Endometrial microvascular endothelial cells (primary cell): ENCODE results near the gene TMEM243. TPM values are rescaled to one million over a fixed set of nuclear protein-coding genes. Genes with fewer than 3 reads are reported as not detected.
"Not testable (repeated sequence)": the region's sequence is repeated elsewhere in the genome, so short reads cannot be mapped to it uniquely, and the experiment has no call there.

Experiments
- in situ Hi-C: cut with HindIII; loops from 2 replicates; pipeline ENCODE4 v1.10.0; 2017; ENCODE audit warnings: low sequenced_read_pairs, low pct_unique_long_range_greater_than_20kb; ENCODE audit errors: inconsistent ontology term
- total RNA-seq: library from RNA; depleted of rRNA; stranded (reverse); fragments of >200 nt; gene quantifications from one replicate; pipeline ENCODE4 v1.2.3, GENCODE V29; 2015; ENCODE audit errors: inconsistent ontology term

TMEM243 gene, protein sequence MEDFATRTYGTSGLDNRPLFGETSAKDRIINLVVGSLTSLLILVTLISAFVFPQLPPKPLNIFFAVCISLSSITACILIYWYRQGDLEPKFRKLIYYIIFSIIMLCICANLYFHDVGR
- 29.2 TPM for total RNA-seq

- in situ Hi-C loops: no loop called here
Measured at GRCh38 chr7:87219545-87220025, at the start of gene TMEM243. Gene TMEM243, minus strand, starts transcription at chr7:87219732. Its CDS starts 229 bp downstream, at chr7:87219503.

DNA sequence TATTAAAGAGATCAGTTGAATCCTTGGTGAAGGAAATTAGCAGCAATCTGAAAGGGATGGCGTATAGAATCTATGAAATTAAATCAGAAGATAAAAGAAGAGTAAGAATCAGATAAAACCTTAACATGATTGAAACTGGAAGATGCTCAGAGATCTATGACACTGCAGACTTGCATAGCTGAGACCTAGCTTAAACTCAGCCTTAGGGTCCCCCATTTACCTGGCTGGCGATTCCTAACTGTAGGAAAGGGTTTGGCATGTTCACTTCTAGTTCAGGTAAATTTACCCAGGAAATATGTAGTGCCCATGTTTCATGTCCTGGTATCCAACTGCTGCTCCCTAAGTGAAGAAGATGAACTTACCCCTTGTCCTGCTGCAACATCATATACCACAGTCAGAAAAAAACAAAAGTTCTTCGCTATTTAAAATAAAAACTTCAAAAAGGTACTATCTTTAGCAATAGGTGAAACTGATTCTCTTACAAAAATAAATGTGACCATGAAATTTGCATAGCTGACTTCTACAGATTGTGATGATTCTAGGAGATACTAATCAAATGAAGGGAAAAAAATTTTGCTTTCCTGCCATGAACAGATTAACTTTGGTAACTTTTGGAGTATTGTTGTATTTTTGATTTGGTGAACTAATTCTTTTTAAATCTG, 47.8 kb upstream of the TMEM243 start:
- in situ Hi-C loops: no loop called here

DNA sequence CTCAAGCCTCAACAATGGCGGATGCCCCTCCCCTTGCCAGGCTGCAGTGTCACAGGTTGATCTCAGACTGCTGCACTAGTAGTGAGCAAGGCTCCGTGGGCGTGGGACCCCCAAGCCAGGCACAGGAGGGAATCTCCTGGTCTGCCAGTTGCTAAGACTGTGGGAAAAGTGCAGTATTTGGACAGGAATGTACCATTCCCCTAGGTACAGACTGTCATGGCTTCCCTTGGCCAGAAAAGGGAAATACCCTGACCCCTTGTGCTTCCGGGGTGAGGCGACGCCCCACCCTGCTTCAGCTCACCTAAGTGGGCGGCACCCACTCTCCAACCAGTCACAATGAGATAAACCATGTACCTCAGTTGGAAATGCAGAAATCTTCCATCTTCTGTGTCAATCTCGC, 44.0 kb upstream of the TMEM243 start:
- in situ Hi-C loops: no loop called here

DNA sequence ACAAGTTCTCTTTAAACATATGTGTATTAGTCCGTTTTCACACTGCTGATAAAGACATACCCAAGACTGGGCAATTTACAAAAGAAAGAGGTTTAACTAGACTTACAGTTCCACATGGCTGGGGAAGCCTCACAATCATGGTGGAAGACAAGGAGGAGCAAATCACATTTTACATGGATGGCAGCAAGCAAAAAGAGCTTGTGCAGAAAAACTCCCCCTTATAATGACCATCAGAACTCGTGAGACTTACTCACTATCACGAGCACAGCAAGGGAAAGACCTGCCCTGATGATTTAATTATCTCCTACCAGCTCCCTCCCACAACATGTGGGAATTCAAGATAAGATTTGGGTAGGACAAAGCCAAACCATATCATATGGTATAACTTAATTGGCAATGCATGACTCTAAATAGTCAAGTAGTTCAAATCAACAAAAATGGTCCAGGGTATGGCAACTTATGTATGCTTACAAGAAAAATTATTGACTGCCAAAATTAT, 34.1 kb upstream of the TMEM243 start:
- in situ Hi-C loops: no loop called here

DNA sequence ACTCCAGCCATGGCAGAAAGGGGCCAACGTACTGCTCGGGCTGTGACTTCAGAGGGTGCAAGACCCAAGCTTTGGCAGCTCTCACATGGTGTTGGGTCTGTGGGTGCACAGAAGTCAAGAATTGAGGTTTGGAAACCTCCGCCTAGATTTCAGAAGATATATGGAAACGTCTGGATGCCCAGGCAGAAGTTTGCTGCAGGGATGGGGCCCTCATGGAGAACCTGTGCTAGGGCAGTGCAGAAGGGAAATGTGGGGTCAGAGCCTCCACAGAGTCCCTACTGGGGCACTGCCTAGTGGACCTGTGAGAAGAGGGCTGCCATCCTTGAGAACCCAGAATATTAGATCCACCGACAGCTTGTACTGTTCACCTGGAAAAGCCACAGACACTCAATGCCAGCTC, 26.1 kb upstream of the TMEM243 start:
- in situ Hi-C loops: not testable (repeated sequence)

- in situ Hi-C loops: not testable (repeated sequence)
Measured at GRCh38 chr7:87238464-87239051, 19.0 kb upstream of the TMEM243 start.

DNA sequence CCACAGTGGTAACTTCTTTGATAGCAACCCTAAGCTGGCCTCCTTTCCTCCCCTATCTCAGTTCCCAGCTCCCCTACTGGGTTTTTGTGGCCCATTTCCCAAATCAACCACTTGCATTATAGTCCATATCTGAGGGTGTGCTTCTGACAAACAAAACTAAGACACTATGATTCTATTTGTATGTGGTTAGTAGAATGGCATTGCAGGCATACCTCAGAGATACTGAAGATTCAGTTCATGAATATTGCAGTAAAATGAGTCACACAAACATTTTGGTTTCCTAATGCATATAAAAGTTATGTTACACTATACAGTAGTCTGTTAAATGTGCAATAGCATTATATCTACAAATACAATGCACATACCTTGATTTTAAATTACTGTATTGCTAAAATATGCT, 15.4 kb upstream of the TMEM243 start:
- in situ Hi-C loops: no loop called here

- in situ Hi-C loops: no loop called here
Measured at GRCh38 chr7:87231711-87232110, 12.2 kb upstream of the TMEM243 start.

DNA sequence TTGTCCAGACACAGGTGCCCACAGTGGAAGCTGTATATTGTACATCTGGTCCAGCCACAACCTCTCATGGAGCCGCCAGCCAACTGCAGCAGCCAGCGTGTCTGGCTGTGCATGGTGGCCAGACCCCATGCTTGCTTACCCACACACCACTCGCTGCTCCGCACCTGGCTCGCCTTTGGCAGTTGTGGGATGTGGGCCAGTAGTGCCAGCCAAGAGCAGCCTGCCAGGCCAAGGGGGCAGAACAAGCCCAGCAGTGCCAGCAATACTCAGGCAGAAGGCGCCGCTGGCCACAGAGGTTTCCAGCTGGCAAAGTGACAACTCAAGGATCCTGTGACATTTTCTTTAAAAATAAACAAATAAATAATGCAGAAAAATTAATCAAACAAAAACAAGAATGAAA, 11.7 kb upstream of the TMEM243 start:
- in situ Hi-C loops: no loop called here

GRCh38 chr7:87226495-87226894, 7.0 kb upstream of the TMEM243 start:
- in situ Hi-C loops: no loop called here

DNA sequence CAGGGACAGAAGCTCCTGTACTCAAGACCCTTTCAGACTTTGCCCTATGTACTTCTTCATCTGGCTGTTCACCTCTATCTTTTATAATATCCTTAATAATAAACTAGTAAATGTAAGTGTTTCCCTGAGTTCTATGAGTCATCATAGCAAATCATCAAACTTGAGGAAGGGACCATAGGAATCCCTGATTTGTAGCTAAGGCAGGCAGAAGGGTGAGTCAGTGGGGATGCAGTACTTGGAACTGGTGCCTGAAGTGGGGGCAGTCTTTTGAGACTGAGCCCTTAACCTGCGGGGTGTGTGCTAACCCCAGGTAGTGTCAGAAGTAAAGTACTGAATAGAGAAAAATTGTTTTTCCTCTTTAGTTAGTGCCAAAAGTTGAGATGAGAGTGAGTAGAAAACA, 6.2 kb upstream of the TMEM243 start:
- in situ Hi-C loops: no loop called here

DNA sequence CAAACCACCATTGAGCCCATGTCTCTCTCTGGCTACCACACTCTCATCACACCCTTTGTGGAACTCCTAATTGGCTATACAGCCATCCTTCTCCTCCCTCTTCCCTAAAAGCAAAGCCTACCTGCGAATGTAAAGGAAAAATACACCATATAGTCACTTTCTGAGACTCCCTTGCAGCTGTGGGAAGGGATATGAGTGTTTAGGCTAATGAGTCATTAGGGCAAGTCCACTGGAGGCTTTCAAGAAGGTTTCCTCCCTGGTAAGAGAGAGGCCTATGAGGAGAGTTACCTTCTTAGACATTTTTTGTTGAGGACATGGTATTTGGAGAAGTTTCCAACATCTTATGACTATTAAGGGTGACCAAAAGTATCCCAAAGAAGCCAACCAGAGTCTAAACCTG, 4.1 kb upstream of the TMEM243 start:
- in situ Hi-C loops: no loop called here

GRCh38 chr7:87220734-87221215, 1.2 kb upstream of the TMEM243 start:
- in situ Hi-C loops: no loop called here

GRCh38 chr7:87220026-87220733, 648 bp upstream of the TMEM243 start:
- in situ Hi-C loops: no loop called here

DNA sequence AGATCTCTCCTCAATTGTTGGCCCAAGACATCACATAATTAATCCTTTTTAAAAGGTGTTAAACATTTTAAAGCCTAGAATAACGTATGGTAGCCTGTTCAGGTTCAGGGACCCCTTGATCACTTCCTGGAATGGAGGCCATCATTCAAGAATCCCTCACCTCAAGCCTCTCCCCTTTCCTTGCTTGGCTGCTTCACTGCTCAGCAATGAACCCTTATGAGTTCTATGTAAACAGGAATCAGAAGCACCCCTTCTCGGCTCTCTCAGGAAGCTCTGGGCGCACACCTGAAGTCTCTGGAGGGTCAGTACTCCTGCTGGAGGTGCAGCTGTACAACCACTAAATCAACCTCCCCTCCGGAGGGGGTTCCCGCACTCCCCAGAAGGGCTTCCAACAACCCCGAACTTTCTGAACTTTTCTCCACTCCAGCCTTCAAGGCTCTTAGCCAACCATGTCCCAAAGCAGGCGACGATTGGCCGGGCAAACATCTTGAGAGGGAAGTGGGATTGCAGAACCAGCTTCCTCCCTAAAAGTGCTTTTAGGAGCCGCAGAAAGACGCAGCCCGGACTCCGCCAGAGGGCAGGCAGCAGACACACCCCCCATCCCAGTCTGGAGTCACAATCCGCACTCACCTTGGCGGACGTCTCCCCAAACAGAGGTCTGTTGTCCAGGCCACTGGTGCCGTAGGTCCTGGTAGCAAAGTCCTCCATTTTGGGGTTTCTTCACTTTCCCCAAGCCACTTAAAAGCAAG, 562 bp downstream of the TMEM243 start:
- in situ Hi-C loops: no loop called here

GRCh38 chr7:87217983-87218653, 1.4 kb downstream of the TMEM243 start:
- in situ Hi-C loops: no loop called here

DNA sequence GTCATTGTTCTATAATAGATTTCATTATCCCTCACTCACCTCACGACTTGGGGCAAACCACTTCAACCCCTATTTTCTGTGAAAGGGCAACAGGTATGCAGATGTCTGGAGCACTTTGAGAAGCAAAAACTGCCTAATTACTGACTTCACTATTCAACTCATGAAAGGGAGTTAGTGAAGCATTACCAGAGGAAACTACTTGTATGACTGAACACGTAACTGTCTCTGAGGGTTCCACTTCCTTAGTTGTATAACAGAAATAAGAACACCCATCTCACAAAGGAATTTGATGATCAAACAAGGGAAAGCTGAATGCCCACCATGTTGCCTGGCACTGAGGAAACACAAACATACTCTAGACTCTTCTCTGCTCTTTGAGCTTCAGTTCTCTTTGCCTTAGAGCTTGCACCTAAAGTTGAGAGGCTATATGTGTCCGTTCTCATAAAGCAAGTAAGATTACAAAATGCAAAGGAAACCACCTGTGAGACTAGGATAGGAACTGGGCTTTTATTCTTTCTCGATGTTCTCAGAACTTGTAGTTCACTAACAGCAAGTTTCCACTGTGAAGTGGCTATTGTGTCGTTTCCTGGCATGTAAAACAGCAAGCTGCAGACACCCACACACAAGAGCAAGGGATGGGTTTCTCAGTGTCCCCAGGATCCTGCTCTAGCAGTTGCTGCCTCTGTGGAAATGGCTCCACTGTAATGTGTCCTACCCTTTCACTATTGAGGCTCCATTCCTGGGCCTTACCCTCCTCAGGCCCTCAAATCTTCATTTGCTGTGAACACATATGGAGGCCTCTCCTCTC, 2.6 kb downstream of the TMEM243 start:
- in situ Hi-C loops: no loop called here

DNA sequence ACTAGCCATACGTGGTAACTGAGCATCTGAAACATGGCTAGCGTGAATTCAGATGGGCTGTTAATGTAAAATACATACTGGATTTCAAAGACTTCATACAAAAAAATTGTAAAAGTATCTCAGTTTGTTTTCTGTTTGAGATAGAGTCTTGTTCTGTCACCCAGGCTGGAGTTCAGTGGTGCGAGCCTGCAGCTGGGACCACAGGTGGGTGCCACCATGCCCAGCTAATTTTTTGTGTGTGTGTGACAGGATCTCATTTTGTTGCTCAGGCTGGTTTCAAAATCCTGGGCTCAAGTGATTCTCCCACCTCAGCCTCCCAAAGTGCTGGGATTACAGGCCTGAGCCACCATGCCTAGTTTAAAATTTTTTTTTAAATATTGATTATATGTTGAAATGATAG, 4.5 kb downstream of the TMEM243 start:
- in situ Hi-C loops: no loop called here
